Mucosa of descending colon (tissue), 3 donors: ENCODE results near the gene MASP1. TPM values are rescaled to one million over a fixed set of nuclear protein-coding genes. Genes with fewer than 3 reads are reported as not detected.
A peak's percentile ranks its signal among the peaks of the same experiment; 100 is the strongest.

Experiments used
- ATAC-seq: fragments of 200-7000 bp; cut with Tn5 transposase; one replicate; pipeline ENCODE4 v1.9.1; 2020; ENCODE audit warnings: mild to moderate bottlenecking, moderate library complexity
- DNase-seq, 3 donors: peaks; one replicate each; pipeline ENCODE4 v3.0.0-alpha.2; 2020
- H3K36me3 ChIP-seq: fragments of 200-600 bp; one replicate; pipeline ENCODE4 v1.8.0; 2021; ENCODE audit warnings: low read depth, mild to moderate bottlenecking
- H3K4me1 ChIP-seq: fragments of 200-600 bp; one replicate; pipeline ENCODE4 v1.8.0; 2021; ENCODE audit warnings: low read depth, mild to moderate bottlenecking
- H3K4me3 ChIP-seq: fragments of 200-600 bp; one replicate; pipeline ENCODE4 v1.8.0; 2021; ENCODE audit warnings: mild to moderate bottlenecking
- H3K9me3 ChIP-seq: fragments of 200-600 bp; one replicate; pipeline ENCODE4 v1.8.0; 2021; ENCODE audit warnings: mild to moderate bottlenecking
- intact Hi-C, 2 donors: fragments of 100-400 bp; cut with DNase I in 1 of 2; cut with micrococcal nuclease in 1 of 2; formaldehyde crosslinking; loops; one replicate each; pipeline versions ENCODE4 v1.11.0 to v1.11.1; 2022; cut with DNase I, micrococcal nuclease
- long read RNA-seq, 2 donors: library from polyadenylated mRNA; unstranded; transcript quantifications; one replicate each; pipeline ENCODE4 v2.0.0, GENCODE V29; 2019 to 2021
- total RNA-seq, 3 donors: library from RNA; stranded (reverse); fragmentation: NEBNext Ultra II Directional in 2 of 3; extraction: Animal tissue kit (Norgen Biotek cat#: 25700) in 2 of 3; gene quantifications; one replicate each; pipeline versions ENCODE4 v1.2.1 to v1.2.4, GENCODE V29; 2021 to 2023
- TF ChIP-seq, protein P1 (sequence below): fragments of 200-600 bp; IDR thresholded peaks from one replicate; pipeline ENCODE4 v1.8.0; 2022; ENCODE audit warnings: antibody characterized with exemption, mild to moderate bottlenecking
- donor health status: DM: no; HTN: no; CAD: no; lungs with moderate emphysema.
- donor health status: DM: no; HTN: no; CAD: no.
- donor health status: DM: no; HTN: yes; CAD: no.

Gene MASP1, protein sequence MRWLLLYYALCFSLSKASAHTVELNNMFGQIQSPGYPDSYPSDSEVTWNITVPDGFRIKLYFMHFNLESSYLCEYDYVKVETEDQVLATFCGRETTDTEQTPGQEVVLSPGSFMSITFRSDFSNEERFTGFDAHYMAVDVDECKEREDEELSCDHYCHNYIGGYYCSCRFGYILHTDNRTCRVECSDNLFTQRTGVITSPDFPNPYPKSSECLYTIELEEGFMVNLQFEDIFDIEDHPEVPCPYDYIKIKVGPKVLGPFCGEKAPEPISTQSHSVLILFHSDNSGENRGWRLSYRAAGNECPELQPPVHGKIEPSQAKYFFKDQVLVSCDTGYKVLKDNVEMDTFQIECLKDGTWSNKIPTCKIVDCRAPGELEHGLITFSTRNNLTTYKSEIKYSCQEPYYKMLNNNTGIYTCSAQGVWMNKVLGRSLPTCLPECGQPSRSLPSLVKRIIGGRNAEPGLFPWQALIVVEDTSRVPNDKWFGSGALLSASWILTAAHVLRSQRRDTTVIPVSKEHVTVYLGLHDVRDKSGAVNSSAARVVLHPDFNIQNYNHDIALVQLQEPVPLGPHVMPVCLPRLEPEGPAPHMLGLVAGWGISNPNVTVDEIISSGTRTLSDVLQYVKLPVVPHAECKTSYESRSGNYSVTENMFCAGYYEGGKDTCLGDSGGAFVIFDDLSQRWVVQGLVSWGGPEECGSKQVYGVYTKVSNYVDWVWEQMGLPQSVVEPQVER
- total RNA-seq = 10 to 100 TPM in 1 of 3 donors, 1 to 10 TPM in 2; 4.5 to 70.1 (median 9.7) TPM
- long read RNA-seq, donor 1, full-length matches to known transcripts = 67 of 96 reads
- long read RNA-seq, donor 1, partial matches to known transcripts = 14 of 96 reads
- long read RNA-seq, donor 1, other reads (novel, unspliced or antisense) = 15 of 96 reads
- long read RNA-seq, donor 2, partial matches to known transcripts = 2 of 2 reads
- long read RNA-seq, donor 2, other reads (novel, unspliced or antisense) = 0 of 2 reads

DNA sequence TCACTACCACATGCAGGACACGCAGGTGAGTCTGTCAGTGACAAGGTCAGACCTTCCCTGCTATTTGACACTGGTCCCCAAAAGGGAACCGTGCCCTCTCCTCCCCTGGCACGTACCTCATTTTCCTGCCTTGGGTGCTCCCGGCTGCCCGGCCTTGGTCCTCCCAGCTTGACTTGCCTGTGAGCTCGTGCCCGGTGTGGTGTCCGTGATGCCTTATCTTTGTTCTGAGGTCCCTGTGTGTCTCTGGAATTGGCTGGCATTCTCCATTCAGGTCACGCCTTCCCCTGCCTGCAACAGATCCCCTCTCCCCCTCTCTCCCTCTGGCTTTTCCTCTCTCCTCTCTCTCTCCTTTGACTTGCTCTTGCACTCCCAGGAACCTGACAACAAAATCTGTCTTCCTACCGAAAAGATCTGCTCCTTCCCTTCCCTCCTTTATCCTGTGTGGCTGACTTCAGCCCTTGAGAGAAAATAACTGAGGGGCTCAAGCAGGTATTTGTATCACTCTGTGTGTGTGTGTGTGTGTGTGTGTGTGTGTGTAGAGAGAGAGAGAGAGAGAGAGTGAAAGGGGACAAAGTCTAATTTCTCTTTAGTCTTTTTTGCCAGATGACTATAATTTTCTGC is at the start of gene MASP1:
MASP1 (minus strand) TSS at position 226 of the 621 bp plus-strand sequence; CDS start at position 121, 105 bp downstream.
- Histone ChIP-seq H3K9me3 (no peaks in the 10 kb centered on the region), H3K36me3 (no peaks in the 10 kb centered on the region), H3K4me1 (peaks cover 5% of the 10 kb centered on the region), H3K4me3 (no peak within 1 kb of the TSS)
- intact Hi-C loops = no loop called here
- TF ChIP-seq, protein P1, sequence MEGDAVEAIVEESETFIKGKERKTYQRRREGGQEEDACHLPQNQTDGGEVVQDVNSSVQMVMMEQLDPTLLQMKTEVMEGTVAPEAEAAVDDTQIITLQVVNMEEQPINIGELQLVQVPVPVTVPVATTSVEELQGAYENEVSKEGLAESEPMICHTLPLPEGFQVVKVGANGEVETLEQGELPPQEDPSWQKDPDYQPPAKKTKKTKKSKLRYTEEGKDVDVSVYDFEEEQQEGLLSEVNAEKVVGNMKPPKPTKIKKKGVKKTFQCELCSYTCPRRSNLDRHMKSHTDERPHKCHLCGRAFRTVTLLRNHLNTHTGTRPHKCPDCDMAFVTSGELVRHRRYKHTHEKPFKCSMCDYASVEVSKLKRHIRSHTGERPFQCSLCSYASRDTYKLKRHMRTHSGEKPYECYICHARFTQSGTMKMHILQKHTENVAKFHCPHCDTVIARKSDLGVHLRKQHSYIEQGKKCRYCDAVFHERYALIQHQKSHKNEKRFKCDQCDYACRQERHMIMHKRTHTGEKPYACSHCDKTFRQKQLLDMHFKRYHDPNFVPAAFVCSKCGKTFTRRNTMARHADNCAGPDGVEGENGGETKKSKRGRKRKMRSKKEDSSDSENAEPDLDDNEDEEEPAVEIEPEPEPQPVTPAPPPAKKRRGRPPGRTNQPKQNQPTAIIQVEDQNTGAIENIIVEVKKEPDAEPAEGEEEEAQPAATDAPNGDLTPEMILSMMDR = no peak
- ATAC-seq (peak; percentile 38), DNase-seq (no peak)

DNA sequence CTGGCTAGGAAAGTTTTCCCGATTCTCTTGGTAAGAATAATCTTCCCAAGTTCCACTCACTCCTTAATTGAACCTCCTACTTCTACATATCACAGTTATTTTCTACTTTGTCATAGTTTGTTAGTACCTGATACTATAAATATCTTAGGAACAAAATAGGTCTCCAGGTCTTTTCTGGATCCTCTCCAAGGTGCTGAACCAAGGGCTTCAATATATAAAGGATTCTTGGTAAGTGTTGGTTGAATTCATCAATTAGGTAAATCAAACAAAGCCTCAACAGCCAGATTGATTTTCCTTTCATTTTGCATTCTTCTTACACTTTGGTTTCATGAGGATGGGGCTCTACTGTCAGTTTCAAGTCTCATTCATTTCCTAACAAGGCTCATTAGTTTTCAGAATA is 49.0 kb upstream of the MASP1 start:
- DNase-seq = no peak
- intact Hi-C loops = no loop called here
- Histone ChIP-seq H3K36me3 (no peaks in the 10 kb centered on the region), H3K4me1 (no peaks in the 10 kb centered on the region), H3K4me3 (no peak overlapping the region), H3K9me3 (no peaks in the 10 kb centered on the region)
- ATAC-seq = no peak
- TF ChIP-seq, protein P1 = no peak

DNA sequence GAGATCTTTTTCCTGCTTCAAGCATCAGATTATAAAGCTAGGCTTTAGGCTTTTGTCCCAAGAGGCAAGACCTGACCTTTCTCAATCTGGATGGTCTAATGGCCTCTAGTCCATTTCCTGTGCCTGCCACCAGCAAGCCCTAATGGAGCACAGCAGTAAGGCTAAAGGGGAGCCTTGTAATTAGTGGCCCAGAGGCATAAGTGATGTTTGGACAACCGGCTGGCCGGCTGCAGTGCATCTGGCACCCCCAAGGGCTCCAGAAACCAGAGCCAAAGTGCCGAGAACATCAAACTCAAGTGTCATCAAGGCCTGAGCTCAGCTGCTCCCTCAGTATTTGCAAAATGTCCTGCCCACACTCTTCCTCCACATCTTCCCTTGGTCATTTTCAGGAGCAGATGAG is 44.8 kb upstream of the MASP1 start:
- H3K36me3 ChIP-seq = no peaks in the 10 kb centered on the region
- H3K4me1 ChIP-seq = no peaks in the 10 kb centered on the region

DNA sequence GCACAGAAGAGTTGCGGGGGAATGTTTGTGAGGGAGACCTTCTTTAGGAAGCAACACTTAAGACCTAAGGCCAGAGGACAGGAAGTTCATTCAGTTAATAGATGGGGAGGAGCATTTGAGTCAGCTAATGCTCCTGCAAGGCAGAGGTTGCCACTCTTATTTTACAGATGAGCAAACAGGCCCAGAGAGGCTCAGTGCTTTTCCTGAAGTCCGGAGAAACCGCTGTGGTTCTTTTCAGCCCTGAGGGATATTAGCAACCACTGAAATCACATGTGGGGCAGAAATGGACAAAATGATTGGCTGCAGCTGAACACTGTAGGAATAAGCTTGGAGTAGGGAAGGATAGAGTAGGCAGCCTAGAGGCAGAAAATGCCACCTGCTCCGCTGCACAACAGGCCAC is 43.4 kb upstream of the MASP1 start:
- DNase-seq (no peak), ATAC-seq (no peak)
- no peak overlapping the region for H3K4me3 ChIP-seq
- no peaks in the 10 kb centered on the region for H3K9me3 ChIP-seq
- intact Hi-C loops = no loop called here
- TF ChIP-seq, protein P1 = no peak
- H3K36me3 ChIP-seq = no peaks in the 10 kb centered on the region
- no peaks in the 10 kb centered on the region for H3K4me1 ChIP-seq

More for the DNA sequence above, 44.8 kb upstream of the MASP1 start:
- Histone ChIP-seq H3K9me3 (no peaks in the 10 kb centered on the region), H3K4me3 (no peak overlapping the region)
- TF ChIP-seq, protein P1 = no peak
- intact Hi-C loops = no loop called here
- DNase-seq (no peak), ATAC-seq (no peak)

DNA sequence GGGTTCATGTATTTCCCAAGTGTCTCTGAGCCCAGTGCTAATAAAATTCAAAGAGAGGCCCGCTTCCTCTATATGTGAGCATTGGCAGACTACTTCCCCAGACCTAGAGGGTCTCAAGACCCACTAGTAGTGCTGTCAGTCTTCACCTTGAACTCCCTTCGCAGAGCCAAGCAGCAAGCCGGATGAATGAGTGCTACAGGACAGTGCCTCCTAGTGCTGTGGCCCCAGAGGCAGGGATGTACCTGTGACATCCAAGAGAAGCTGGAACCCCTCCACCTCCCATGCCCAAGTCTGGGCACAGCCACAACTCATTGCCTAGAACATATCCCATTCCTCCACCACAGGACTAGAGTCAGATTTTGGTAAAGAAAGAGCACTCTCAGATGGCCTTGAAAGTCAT is 37.2 kb upstream of the MASP1 start:
- Histone ChIP-seq H3K4me1 (no peaks in the 10 kb centered on the region), H3K36me3 (no peaks in the 10 kb centered on the region), H3K9me3 (no peaks in the 10 kb centered on the region), H3K4me3 (no peak overlapping the region)
- DNase-seq = no peak
- TF ChIP-seq, protein P1 = no peak
- intact Hi-C loops = no loop called here
- no peak for ATAC-seq
